WTC11 (cell line): ENCODE data around the gene ABCC11. TPM values are rescaled to one million over a fixed set of nuclear protein-coding genes. Genes with fewer than 3 reads are reported as not detected.

Source experiments
- ATAC-seq: fragments of 200-7000 bp; cut with Tn5 transposase; 2 replicates; pipeline ENCODE4 v1.10.0; 2021; ENCODE audit warnings: mild to moderate bottlenecking, moderate library complexity
- CTCF ChIA-PET: fragments of 300-600 bp; sonication (Branson Sonifier 250); formaldehyde crosslinking; loops from one replicate; lab custom pipeline; 2021; ENCODE audit warnings: antibody characterized with exemption; lab: Charles Lee
- POLR2A ChIA-PET: fragments of 350-600 bp; sonication (Branson Sonifier 250); formaldehyde crosslinking; loops from one replicate; lab custom pipeline; 2021; ENCODE audit warnings: antibody characterized with exemption; lab: Charles Lee
- DNase-seq: peaks from one replicate; pipeline ENCODE4 v3.0.0; 2021; ENCODE audit warnings: low spot score
- H3K27ac Mint-ChIP-seq: 2 replicates; pipeline ENCODE4 v1.8.0; 2021; ENCODE audit warnings: mixed read lengths
- H3K27me3 Mint-ChIP-seq: 2 replicates; pipeline ENCODE4 v1.8.0; 2021; ENCODE audit warnings: low read depth, mild to moderate bottlenecking, moderate library complexity, mixed read lengths
- H3K36me3 Mint-ChIP-seq: 2 replicates; pipeline ENCODE4 v1.8.0; 2021; ENCODE audit warnings: mixed read lengths
- H3K4me1 Mint-ChIP-seq: 2 replicates; pipeline ENCODE4 v1.8.0; 2022; ENCODE audit warnings: mixed read lengths
- H3K4me3 Mint-ChIP-seq: 2 replicates; pipeline ENCODE4 v1.8.0; 2021; ENCODE audit warnings: mild to moderate bottlenecking, moderate library complexity, mixed read lengths
- H3K9me3 Mint-ChIP-seq: 2 replicates; pipeline ENCODE4 v1.8.0; 2021; ENCODE audit warnings: mixed read lengths
- GABPB1 ChIP-seq: sonication (generic); formaldehyde crosslinking; IDR thresholded peaks from 2 replicates; pipeline ENCODE4 v1.8.1; 2023; ENCODE audit warnings: mild to moderate bottlenecking, missing genetic modification reagents
- GTF2I ChIP-seq: fragments of 250-450 bp; sonication (Bioruptor Pico); conservative IDR thresholded peaks from 2 replicates; pipeline ENCODE4 v1.4.0; 2021; ENCODE audit warnings: mild to moderate bottlenecking
- HMGA2 ChIP-seq: fragments of 250-450 bp; sonication (Bioruptor Pico); IDR thresholded peaks from 2 replicates; pipeline ENCODE4 v1.4.0; 2021; ENCODE audit warnings: mild to moderate bottlenecking, moderate library complexity
- MXD4 ChIP-seq: fragments of 250-450 bp; sonication (Bioruptor Pico); IDR thresholded peaks from 2 replicates; pipeline ENCODE4 v1.8.0; 2021; ENCODE audit warnings: mild to moderate bottlenecking, moderate library complexity, borderline replicate concordance
- NR1H2 ChIP-seq: sonication (generic); formaldehyde crosslinking; IDR thresholded peaks from 2 replicates; pipeline ENCODE4 v1.9.0; 2021; ENCODE audit warnings: mild to moderate bottlenecking, moderate library complexity, missing genetic modification reagents
- RORB ChIP-seq: fragments of 250-450 bp; sonication (Bioruptor Pico); IDR thresholded peaks from 2 replicates; pipeline ENCODE4 v1.9.0; 2021; ENCODE audit warnings: mild to moderate bottlenecking
- SOX15 ChIP-seq: fragments of 250-450 bp; sonication (Bioruptor Pico); IDR thresholded peaks from 2 replicates; pipeline ENCODE4 v1.9.0; 2021; ENCODE audit warnings: mild to moderate bottlenecking
- TCF7 ChIP-seq: sonication (generic); formaldehyde crosslinking; IDR thresholded peaks from 2 replicates; pipeline ENCODE4 v1.8.0; 2022; ENCODE audit warnings: mild to moderate bottlenecking, low read depth, missing genetic modification reagents, moderate library complexity
- ZNF138 ChIP-seq: sonication (generic); formaldehyde crosslinking; conservative IDR thresholded peaks from 2 replicates; pipeline ENCODE4 v1.8.1; 2022; ENCODE audit warnings: mild to moderate bottlenecking, moderate library complexity, missing genetic modification reagents
- ZNF671 ChIP-seq: fragments of 250-450 bp; sonication (Bioruptor Pico); IDR thresholded peaks from 2 replicates; pipeline ENCODE4 v1.8.0; 2021; ENCODE audit warnings: mild to moderate bottlenecking
- total RNA-seq: library from RNA; stranded (reverse); gene quantifications from 3 replicates; pipeline ENCODE4 v1.2.3, GENCODE V29; 2021
- TF ChIP-seq, protein P1 (sequence below): sonication (generic); formaldehyde crosslinking; IDR thresholded peaks from 2 replicates; pipeline ENCODE4 v1.8.0; 2022; ENCODE audit warnings: mild to moderate bottlenecking, missing genetic modification reagents
- TF ChIP-seq, protein P2 (sequence below): fragments of 250-450 bp; sonication (Bioruptor Pico); IDR thresholded peaks from 2 replicates; pipeline ENCODE4 v1.9.0; 2021; ENCODE audit warnings: moderate library complexity, mild to moderate bottlenecking, inconsistent platforms, borderline replicate concordance
- TF ChIP-seq, protein P3 (sequence below): fragments of 250-450 bp; sonication (Bioruptor Pico); conservative IDR thresholded peaks from 2 replicates; pipeline ENCODE4 v1.9.0; 2021; ENCODE audit warnings: mild to moderate bottlenecking
- TF ChIP-seq, protein P4 (sequence below): sonication (generic); formaldehyde crosslinking; IDR thresholded peaks from 2 replicates; pipeline ENCODE4 v1.8.1; 2023; ENCODE audit warnings: mild to moderate bottlenecking, missing genetic modification reagents
- TF ChIP-seq, protein P5 (sequence below): fragments of 250-450 bp; sonication (Bioruptor Pico); IDR thresholded peaks from 2 replicates; pipeline ENCODE4 v1.9.0; 2021; ENCODE audit warnings: mild to moderate bottlenecking, borderline replicate concordance
- TF ChIP-seq, protein P6 (sequence below): sonication (generic); formaldehyde crosslinking; IDR thresholded peaks from 2 replicates; pipeline ENCODE4 v1.8.1; 2023; ENCODE audit warnings: mild to moderate bottlenecking, missing genetic modification reagents, borderline replicate concordance

ABCC11 gene
- total RNA-seq, 1 experiment from 2014 or later, result not detected

DNA sequence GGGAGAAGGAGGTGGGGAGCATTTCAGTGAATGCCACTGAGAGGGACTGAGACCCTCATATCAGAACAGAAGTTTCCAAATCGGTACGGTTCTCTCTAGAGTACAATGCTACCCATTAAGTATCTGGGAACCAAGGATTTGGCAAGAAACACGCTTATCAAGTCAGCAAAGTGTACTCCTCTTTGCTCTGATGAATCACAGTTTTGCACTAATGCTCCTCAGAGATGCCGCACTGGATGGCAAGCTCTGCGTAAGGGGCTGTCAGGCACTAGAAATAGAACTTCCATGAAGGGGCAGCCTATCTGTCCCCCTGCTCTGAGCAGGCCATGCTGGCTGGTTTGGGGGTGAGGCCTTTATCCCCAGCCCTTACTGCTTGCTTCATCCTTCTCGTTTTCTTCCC lies 86.8 kb downstream of the ABCC11 start (continued):
- TF ChIP-seq, protein P1, sequence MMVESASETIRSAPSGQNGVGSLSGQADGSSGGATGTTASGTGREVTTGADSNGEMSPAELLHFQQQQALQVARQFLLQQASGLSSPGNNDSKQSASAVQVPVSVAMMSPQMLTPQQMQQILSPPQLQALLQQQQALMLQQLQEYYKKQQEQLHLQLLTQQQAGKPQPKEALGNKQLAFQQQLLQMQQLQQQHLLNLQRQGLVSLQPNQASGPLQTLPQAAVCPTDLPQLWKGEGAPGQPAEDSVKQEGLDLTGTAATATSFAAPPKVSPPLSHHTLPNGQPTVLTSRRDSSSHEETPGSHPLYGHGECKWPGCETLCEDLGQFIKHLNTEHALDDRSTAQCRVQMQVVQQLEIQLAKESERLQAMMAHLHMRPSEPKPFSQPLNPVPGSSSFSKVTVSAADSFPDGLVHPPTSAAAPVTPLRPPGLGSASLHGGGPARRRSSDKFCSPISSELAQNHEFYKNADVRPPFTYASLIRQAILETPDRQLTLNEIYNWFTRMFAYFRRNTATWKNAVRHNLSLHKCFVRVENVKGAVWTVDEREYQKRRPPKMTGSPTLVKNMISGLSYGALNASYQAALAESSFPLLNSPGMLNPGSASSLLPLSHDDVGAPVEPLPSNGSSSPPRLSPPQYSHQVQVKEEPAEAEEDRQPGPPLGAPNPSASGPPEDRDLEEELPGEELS (CRISPR knock-in tag), result no peak
- TF ChIP-seq ZNF138 (CRISPR knock-in tag), result no peak

DNA sequence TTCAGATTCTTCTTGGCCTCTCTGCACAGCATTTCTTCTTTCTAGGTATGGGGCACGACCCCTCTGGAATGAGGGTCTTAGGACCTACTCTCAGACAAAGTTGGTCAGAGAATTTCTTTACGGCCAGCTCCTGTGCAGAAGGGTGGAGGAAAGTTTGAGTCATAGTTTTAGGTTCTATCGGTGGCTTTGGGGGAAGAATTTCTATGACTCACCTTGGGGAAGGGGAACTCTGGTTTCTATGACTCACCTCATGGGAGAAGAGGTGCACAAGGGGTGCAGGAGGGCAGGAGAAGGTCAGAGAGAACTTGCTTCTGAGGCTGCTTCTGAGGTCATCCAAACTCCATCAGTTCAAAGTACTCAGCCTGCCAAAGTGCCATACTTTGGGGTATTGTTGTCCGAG lies 89.0 kb downstream of the ABCC11 start:
- ChIA-PET POLR2A (no interaction called here), CTCF (no interaction called here)
- H3K9me3 Mint-ChIP-seq, result no peaks in the 10 kb centered on the region
- no peaks in the 10 kb centered on the region for H3K36me3 Mint-ChIP-seq
- H3K4me3 Mint-ChIP-seq, result no peak overlapping the region
- H3K27me3 Mint-ChIP-seq, result peaks cover 17% of the 10 kb centered on the region
- no peak overlapping the region for H3K27ac Mint-ChIP-seq
- H3K4me1 Mint-ChIP-seq, result peaks cover 16% of the 10 kb centered on the region
- ATAC-seq (no peak), DNase-seq (no peak)
- TF ChIP-seq TCF7 (CRISPR knock-in tag) (no peak), SOX15 (no peak), GTF2I (CRISPR knock-in tag) (no peak), ZNF671 (no peak), HMGA2 (CRISPR knock-in tag) (no peak), RORB (CRISPR knock-in tag) (no peak)
- TF ChIP-seq, protein P2, sequence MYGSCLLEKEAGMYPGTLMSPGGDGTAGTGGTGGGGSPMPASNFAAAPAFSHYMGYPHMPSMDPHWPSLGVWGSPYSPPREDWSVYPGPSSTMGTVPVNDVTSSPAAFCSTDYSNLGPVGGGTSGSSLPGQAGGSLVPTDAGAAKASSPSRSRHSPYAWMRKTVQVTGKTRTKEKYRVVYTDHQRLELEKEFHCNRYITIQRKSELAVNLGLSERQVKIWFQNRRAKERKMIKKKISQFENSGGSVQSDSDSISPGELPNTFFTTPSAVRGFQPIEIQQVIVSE (CRISPR knock-in tag), result no peak
- TF ChIP-seq, protein P3, sequence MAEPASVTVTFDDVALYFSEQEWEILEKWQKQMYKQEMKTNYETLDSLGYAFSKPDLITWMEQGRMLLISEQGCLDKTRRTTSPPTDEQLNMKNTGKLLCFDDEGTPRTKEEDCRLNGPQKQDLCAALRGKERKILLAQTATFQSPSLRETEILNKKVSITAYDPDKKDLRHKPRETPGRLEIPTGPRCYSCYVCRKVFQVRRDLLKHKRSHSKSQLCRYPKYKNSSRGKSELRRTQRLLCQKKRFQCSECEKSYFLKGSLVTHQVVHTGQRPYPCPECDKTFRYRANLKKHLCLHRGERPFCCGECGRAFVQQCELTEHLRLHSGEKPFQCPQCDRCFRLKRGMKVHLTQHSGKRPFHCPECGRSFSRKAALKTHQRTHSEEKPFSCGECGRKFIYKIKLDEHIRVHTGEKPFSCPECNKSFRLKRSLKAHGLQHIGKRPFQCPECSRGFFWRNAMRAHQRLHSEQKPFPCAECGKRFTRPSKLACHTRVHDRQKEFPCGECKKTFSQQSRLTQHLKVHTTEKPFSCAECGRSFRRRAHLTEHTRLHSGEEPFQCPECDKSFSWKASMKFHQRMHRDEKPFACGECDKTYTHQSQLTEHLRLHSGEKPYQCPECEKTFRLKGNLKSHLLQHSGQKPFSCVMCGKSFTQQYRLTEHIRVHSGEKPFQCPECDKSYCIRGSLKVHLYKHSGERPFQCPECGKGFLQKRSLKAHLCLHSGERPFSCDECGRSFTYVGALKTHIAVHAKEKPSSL (CRISPR knock-in tag), result no peak
- TF ChIP-seq, protein P4, sequence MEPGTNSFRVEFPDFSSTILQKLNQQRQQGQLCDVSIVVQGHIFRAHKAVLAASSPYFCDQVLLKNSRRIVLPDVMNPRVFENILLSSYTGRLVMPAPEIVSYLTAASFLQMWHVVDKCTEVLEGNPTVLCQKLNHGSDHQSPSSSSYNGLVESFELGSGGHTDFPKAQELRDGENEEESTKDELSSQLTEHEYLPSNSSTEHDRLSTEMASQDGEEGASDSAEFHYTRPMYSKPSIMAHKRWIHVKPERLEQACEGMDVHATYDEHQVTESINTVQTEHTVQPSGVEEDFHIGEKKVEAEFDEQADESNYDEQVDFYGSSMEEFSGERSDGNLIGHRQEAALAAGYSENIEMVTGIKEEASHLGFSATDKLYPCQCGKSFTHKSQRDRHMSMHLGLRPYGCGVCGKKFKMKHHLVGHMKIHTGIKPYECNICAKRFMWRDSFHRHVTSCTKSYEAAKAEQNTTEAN (CRISPR knock-in tag), result no peak
- TF ChIP-seq, protein P5, sequence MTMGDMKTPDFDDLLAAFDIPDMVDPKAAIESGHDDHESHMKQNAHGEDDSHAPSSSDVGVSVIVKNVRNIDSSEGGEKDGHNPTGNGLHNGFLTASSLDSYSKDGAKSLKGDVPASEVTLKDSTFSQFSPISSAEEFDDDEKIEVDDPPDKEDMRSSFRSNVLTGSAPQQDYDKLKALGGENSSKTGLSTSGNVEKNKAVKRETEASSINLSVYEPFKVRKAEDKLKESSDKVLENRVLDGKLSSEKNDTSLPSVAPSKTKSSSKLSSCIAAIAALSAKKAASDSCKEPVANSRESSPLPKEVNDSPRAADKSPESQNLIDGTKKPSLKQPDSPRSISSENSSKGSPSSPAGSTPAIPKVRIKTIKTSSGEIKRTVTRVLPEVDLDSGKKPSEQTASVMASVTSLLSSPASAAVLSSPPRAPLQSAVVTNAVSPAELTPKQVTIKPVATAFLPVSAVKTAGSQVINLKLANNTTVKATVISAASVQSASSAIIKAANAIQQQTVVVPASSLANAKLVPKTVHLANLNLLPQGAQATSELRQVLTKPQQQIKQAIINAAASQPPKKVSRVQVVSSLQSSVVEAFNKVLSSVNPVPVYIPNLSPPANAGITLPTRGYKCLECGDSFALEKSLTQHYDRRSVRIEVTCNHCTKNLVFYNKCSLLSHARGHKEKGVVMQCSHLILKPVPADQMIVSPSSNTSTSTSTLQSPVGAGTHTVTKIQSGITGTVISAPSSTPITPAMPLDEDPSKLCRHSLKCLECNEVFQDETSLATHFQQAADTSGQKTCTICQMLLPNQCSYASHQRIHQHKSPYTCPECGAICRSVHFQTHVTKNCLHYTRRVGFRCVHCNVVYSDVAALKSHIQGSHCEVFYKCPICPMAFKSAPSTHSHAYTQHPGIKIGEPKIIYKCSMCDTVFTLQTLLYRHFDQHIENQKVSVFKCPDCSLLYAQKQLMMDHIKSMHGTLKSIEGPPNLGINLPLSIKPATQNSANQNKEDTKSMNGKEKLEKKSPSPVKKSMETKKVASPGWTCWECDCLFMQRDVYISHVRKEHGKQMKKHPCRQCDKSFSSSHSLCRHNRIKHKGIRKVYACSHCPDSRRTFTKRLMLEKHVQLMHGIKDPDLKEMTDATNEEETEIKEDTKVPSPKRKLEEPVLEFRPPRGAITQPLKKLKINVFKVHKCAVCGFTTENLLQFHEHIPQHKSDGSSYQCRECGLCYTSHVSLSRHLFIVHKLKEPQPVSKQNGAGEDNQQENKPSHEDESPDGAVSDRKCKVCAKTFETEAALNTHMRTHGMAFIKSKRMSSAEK (CRISPR knock-in tag), result no peak
- TF ChIP-seq, all 79 proteins: peak for 0

DNA sequence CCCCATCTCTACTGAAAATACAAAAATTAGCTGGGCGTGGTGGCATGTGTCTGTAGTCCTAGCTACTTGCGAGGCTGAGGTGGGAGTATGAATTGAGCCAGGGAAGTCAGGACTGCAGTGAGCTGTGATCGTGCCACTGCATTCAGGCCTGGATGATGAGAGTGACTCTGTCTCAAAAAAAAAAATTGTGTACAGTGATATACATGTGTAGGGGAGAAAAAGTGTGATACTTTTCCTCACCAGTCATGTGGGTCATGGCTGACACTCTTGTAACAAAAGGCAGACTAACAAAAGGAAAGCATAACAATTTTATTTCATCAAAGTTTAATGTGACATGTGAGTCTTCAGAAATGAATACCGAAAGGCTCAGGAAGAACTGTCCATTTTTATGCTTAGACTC lies 89.5 kb downstream of the ABCC11 start:
- ATAC-seq, result no peak
- peaks cover 14% of the 10 kb centered on the region for H3K4me1 Mint-ChIP-seq
- H3K9me3 Mint-ChIP-seq, result no peaks in the 10 kb centered on the region
- no peaks in the 10 kb centered on the region for H3K36me3 Mint-ChIP-seq
- H3K27ac Mint-ChIP-seq, result no peak overlapping the region
- CTCF ChIA-PET, result interaction anchor here (2.7 kb wide), 1 partner anchor 41 kb away, joined by 8 read pairs; no protein-coding TSS in a partner anchor
- no peak for DNase-seq
- POLR2A ChIA-PET, result no interaction called here
- H3K4me3 Mint-ChIP-seq, result no peak overlapping the region
- peaks cover 17% of the 10 kb centered on the region for H3K27me3 Mint-ChIP-seq
- TF ChIP-seq MXD4 (CRISPR knock-in tag) (no peak), NR1H2 (CRISPR knock-in tag) (no peak), GABPB1 (CRISPR knock-in tag) (no peak)
- TF ChIP-seq, protein P6, sequence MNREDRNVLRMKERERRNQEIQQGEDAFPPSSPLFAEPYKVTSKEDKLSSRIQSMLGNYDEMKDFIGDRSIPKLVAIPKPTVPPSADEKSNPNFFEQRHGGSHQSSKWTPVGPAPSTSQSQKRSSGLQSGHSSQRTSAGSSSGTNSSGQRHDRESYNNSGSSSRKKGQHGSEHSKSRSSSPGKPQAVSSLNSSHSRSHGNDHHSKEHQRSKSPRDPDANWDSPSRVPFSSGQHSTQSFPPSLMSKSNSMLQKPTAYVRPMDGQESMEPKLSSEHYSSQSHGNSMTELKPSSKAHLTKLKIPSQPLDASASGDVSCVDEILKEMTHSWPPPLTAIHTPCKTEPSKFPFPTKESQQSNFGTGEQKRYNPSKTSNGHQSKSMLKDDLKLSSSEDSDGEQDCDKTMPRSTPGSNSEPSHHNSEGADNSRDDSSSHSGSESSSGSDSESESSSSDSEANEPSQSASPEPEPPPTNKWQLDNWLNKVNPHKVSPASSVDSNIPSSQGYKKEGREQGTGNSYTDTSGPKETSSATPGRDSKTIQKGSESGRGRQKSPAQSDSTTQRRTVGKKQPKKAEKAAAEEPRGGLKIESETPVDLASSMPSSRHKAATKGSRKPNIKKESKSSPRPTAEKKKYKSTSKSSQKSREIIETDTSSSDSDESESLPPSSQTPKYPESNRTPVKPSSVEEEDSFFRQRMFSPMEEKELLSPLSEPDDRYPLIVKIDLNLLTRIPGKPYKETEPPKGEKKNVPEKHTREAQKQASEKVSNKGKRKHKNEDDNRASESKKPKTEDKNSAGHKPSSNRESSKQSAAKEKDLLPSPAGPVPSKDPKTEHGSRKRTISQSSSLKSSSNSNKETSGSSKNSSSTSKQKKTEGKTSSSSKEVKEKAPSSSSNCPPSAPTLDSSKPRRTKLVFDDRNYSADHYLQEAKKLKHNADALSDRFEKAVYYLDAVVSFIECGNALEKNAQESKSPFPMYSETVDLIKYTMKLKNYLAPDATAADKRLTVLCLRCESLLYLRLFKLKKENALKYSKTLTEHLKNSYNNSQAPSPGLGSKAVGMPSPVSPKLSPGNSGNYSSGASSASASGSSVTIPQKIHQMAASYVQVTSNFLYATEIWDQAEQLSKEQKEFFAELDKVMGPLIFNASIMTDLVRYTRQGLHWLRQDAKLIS (CRISPR knock-in tag), result no peak
